Transverse colon (tissue), 4 donors: Measurements from ENCODE around the gene NCAPG.

Experiments
- CTCF ChIP-seq, 5 experiments: fragments of 200-600 bp in 3 of 5; fragments of 450-650 bp in 2 of 5; sonication (generic) in 3 of 5; IDR thresholded peaks; 1 replicate in 2 of 5; 2 replicates in 3 of 5; pipeline ENCODE4 v1.5.1; 2016 to 2017; ENCODE audit warnings: antibody characterized with exemption in 5 of 5, inconsistent platforms in 3 of 5, mild to moderate bottlenecking in 2 of 5, moderate library complexity in 1 of 5
- POLR2A ChIP-seq: fragments of 450-650 bp; IDR thresholded peaks from one replicate; pipeline ENCODE4 v1.6.1; 2016; ENCODE audit warnings: antibody characterized with exemption, mild to moderate bottlenecking, moderate library complexity
- POLR2AphosphoS5 ChIP-seq, 3 donors: sonication (generic); formaldehyde crosslinking; IDR thresholded peaks; one replicate each; pipeline ENCODE4 v1.6.1; 2016; ENCODE audit warnings: antibody characterized with exemption in 3 of 3

DNA sequence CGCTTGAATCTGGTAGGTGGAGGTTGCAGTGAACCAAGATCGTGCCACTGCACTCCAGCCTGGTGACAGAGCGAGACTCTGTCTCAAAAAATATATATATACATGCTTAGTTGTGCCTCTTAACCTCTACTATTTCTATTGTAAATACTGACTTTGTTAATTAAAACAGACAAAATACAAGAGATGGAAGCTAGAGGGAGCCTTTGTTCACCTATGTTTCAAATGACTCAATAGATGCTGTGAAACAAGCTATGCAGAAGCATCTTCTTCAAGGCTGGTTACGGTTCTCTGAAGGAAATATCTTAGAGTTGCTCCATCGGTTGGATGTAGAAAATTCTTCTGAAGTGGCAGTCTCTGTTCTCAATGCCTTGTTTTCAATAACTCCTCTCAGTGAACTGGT is 6.2 kb downstream of the NCAPG start:
- TF ChIP-seq CTCF (IDR thresholded peaks at IDR 0.05) (peak; percentile 47 to 56 (median 51)), POLR2AphosphoS5 (IDR thresholded peaks at IDR 0.05) (no peak), POLR2A (no peak)
